ENCODE data around the gene POU2F1. TPM values are rescaled to one million over a fixed set of nuclear protein-coding genes. Genes with fewer than 3 reads are reported as not detected.
A peak's percentile ranks its signal among the peaks of the same experiment; 100 is the strongest.

Gene POU2F1
- total and polyA plus RNA-seq, 2 experiments from 2014 or later = 38.8 to 66.1 TPM

DNA sequence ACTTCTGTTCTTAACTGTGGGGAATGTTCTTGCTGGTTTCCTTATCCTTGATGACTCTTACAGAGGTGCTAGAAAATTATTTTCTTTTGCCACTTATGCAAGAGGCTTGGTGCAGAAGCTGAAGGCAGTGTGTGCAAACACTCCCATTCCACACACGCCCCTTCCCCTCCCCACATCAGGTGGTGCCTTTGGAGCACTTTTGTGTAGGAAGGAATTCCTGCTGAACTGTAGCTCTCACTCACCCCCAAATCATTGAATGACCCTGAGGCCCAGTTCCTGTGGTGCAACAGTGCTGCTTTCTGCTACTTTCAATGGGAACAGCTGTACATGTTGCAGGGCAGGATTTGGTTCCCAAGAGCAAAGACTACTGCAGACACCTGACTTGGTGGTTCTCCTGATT is 195.8 kb downstream of the POU2F1 start:
- Histone ChIP-seq H3K27ac (ENCODE audit: low read depth) (peak overlapping the region; percentile 23; the same call in 1 of the 2 replicates), H3F3A (replicated peaks; ENCODE audit: low read depth) (no peaks in the 10 kb centered on the region), H4K20me1 (replicated peaks; ENCODE audit: insufficient read depth) (no peaks in the 10 kb centered on the region), H3K9me2 (ENCODE audit: insufficient read depth) (no peaks in the 10 kb centered on the region), H3K79me2 (replicated peaks; ENCODE audit: insufficient read depth) (0 out of 2 replicates have a peak, but pooled peaks cover 4% of the 10 kb centered on the region), H2AFZ (no peak overlapping the region), H3K4me2 (no peak overlapping the region), H3K4me3 (no peak overlapping the region), H3K4me1 (ENCODE audit: insufficient read depth) (peaks cover 4% of the 10 kb centered on the region; the same call in 1 of the 2 replicates), H3K27me3 (ENCODE audit: insufficient read depth) (no peaks in the 10 kb centered on the region), H3K36me3 (ENCODE audit: insufficient read depth) (peaks cover 22% of the 10 kb centered on the region; the same call in 1 of the 2 replicates)
- peaks cover 53% of the 10 kb centered on the region for H3K36me3 Mint-ChIP-seq (ENCODE audit: low read depth)
- ATAC-seq (peak; percentile 71), DNase-seq (ENCODE audit: low spot score) (no peak)
- H3K27ac Mint-ChIP-seq = peak overlapping the region; percentile 69; the same call in 1 of the 2 replicates
- H3K4me1 Mint-ChIP-seq = peaks cover 26% of the 10 kb centered on the region
- H3K4me3 Mint-ChIP-seq = no peak overlapping the region
- TF ChIP-seq POLR2AphosphoS5 (IDR thresholded peaks at IDR 0.05; ENCODE audit: low read depth) (no peak), EZH2phosphoT487 (IDR thresholded peaks at IDR 0.05; ENCODE audit: unreplicated experiment) (no peak)
- H3K27me3 Mint-ChIP-seq (ENCODE audit: insufficient read depth, low read depth, poor library complexity) = peaks cover 3% of the 10 kb centered on the region
- H3K9me3 Mint-ChIP-seq = no peaks in the 10 kb centered on the region; the same call in 2 of the 3 replicates

DNA sequence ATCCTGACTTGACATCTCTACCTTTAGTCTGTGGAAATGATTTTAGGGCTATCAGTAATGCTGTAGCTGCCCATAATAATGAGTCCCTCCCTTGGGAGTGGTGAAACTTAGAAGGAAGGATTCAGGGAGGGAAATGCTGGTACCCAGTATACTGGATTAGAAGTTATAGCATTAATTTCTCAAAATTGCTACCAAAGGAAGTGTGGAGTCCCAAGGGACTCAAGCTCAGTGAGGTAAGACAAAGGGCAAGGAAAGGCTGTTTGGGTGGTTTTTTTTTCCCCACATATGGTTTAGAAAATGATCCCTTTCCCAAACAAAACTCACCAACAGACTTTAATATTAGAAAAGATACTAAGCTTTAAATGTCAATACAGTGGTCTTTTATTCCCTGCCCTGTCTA is 197.7 kb downstream of the POU2F1 start:
- H3K36me3 Mint-ChIP-seq (ENCODE audit: low read depth) = peaks cover 36% of the 10 kb centered on the region
- 0 out of 2 replicates have a peak, but pooled peaks cover 4% of the 10 kb centered on the region for H3K79me2 ChIP-seq (replicated peaks; ENCODE audit: insufficient read depth)
- 0 out of 2 replicates have a peak overlapping the region, but pooled peaks have one; percentile 8 for H3K27ac Mint-ChIP-seq
- H3K4me1 ChIP-seq (ENCODE audit: insufficient read depth) = peaks cover 4% of the 10 kb centered on the region; the same call in 1 of the 2 replicates
- H3K4me2 ChIP-seq = no peak overlapping the region
- H3K4me3 Mint-ChIP-seq = no peak overlapping the region
- peaks cover 29% of the 10 kb centered on the region for H3K4me1 Mint-ChIP-seq
- H3K27me3 ChIP-seq (ENCODE audit: insufficient read depth) = no peaks in the 10 kb centered on the region
- H3K36me3 ChIP-seq (ENCODE audit: insufficient read depth) = peaks cover 8% of the 10 kb centered on the region; the same call in 1 of the 2 replicates
- H3K9me3 Mint-ChIP-seq = no peaks in the 10 kb centered on the region
- no peaks in the 10 kb centered on the region; the same call in 1 of the 2 replicates for H4K20me1 ChIP-seq (replicated peaks; ENCODE audit: insufficient read depth)
- H2AFZ ChIP-seq = no peak overlapping the region
- H3K4me3 ChIP-seq = no peak overlapping the region
- no peak overlapping the region for H3K27ac ChIP-seq (ENCODE audit: low read depth)
- ATAC-seq (no peak), DNase-seq (ENCODE audit: low spot score) (no peak)
- no peaks in the 10 kb centered on the region for H3K27me3 Mint-ChIP-seq (ENCODE audit: insufficient read depth, low read depth, poor library complexity)
- no peaks in the 10 kb centered on the region for H3K9me2 ChIP-seq (ENCODE audit: insufficient read depth)
- no peaks in the 10 kb centered on the region for H3F3A ChIP-seq (replicated peaks; ENCODE audit: low read depth)
- TF ChIP-seq EZH2phosphoT487 (IDR thresholded peaks at IDR 0.05; ENCODE audit: unreplicated experiment) = no peak
- no peak for TF ChIP-seq STAT1 (IDR thresholded peaks at IDR 0.05; ENCODE audit: unreplicated experiment)
- no peak for TF ChIP-seq JUNB (IDR thresholded peaks at IDR 0.05; ENCODE audit: unreplicated experiment)
- TF ChIP-seq ZNF114 (CRISPR knock-in tag; IDR thresholded peaks at IDR 0.05) = no peak
- no peak for TF ChIP-seq ZNF462 (CRISPR knock-in tag; IDR thresholded peaks at IDR 0.05)
- no peak for TF ChIP-seq ZNF331 (CRISPR knock-in tag; IDR thresholded peaks at IDR 0.05; ENCODE audit: low read depth)
- TF ChIP-seq CTCF (conservative IDR thresholded peaks at IDR 0.05; ENCODE audit: low read depth in 2 of 2) = no peak
- TF ChIP-seq, protein P1, sequence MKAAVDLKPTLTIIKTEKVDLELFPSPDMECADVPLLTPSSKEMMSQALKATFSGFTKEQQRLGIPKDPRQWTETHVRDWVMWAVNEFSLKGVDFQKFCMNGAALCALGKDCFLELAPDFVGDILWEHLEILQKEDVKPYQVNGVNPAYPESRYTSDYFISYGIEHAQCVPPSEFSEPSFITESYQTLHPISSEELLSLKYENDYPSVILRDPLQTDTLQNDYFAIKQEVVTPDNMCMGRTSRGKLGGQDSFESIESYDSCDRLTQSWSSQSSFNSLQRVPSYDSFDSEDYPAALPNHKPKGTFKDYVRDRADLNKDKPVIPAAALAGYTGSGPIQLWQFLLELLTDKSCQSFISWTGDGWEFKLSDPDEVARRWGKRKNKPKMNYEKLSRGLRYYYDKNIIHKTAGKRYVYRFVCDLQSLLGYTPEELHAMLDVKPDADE (IDR thresholded peaks at IDR 0.05) = no peak
- TF ChIP-seq EZH2 (IDR thresholded peaks at IDR 0.05; ENCODE audit: low read depth, unreplicated experiment) = no peak
- no peak for TF ChIP-seq POLR2AphosphoS5 (IDR thresholded peaks at IDR 0.05; ENCODE audit: low read depth)
- TF ChIP-seq NANOG (IDR thresholded peaks at IDR 0.05; ENCODE audit: borderline replicate concordance) = no peak
